HFF-Myc (cell line): ENCODE results near the gene SPAG6.
A peak's percentile ranks its signal among the peaks of the same experiment; 100 is the strongest.

Experiments
- DNase-seq: peaks from one replicate; pipeline ENCODE4 v3.0.0-alpha.2; 2011; ENCODE audit warnings: low read depth; ENCODE audit errors: extremely low read depth
- H3K4me3 ChIP-seq: replicated peaks from 2 replicates; pipeline ENCODE4 v1.5.1; 2011; ENCODE audit warnings: low read depth, mild to moderate bottlenecking, control low read depth, low read length
- CTCF ChIP-seq: IDR thresholded peaks from 2 replicates; pipeline ENCODE4 v1.5.1; 2012; ENCODE audit warnings: mild to moderate bottlenecking, low read depth, low read length, control low read depth; ENCODE audit errors: missing control alignments

The SPAG6 gene

GRCh38 chr10:22456486-22456885, 111.2 kb downstream of the SPAG6 start:
- no peak overlapping the region for H3K4me3 ChIP-seq
- TF ChIP-seq CTCF, result no peak
- no peak for DNase-seq

GRCh38 chr10:22458272-22459038, 113.2 kb downstream of the SPAG6 start:
- TF ChIP-seq CTCF, result no peak
- no peak overlapping the region for H3K4me3 ChIP-seq
- DNase-seq, result no peak

- DNase-seq, result peak; percentile 55
- TF ChIP-seq CTCF, result no peak
- H3K4me3 ChIP-seq, result no peak overlapping the region
These were observed 114.2 kb downstream of the SPAG6 start for GRCh38 chr10:22459496-22459895.

GRCh38 chr10:22460101-22460500, 114.8 kb downstream of the SPAG6 start:
- no peak for TF ChIP-seq CTCF
- DNase-seq, result no peak
- H3K4me3 ChIP-seq, result no peak overlapping the region

GRCh38 chr10:22460531-22461403, 115.5 kb downstream of the SPAG6 start:
- DNase-seq, result no peak
- TF ChIP-seq CTCF, result no peak

GRCh38 chr10:22461891-22462290, 116.6 kb downstream of the SPAG6 start:
- DNase-seq, result no peak
- TF ChIP-seq CTCF, result no peak
- no peak overlapping the region for H3K4me3 ChIP-seq

More at GRCh38 chr10:22460531-22461403, 115.5 kb downstream of the SPAG6 start:
- no peak overlapping the region for H3K4me3 ChIP-seq
